T-cell (primary cell): ENCODE results near the gene RPS27L. TPM values are rescaled to one million over a fixed set of nuclear protein-coding genes. Genes with fewer than 3 reads are reported as not detected.

Experiments
- ATAC-seq, 4 experiments: fragments of 200-7000 bp in 3 of 4; fragments of 150-1000 bp in 1 of 4; cut with Tn5 transposase; replicated peaks in 1 of 4; 1 replicate in 3 of 4; 2 replicates in 1 of 4; pipeline ENCODE4 v1.10.0; 2021; ENCODE audit warnings: moderate library complexity in 3 of 4, mild to moderate bottlenecking in 2 of 4, moderate number of reproducible peaks in 1 of 4
- CTCF ChIA-PET, 2 donors: fragments of 300-600 bp; sonication (Branson Sonifier 250); formaldehyde crosslinking; loops; one replicate each; lab custom pipeline; 2022; ENCODE audit warnings: antibody characterized with exemption in 2 of 2; lab: Charles Lee
- POLR2A ChIA-PET, 2 donors: fragments of 300-600 bp; sonication (Branson Sonifier 250); formaldehyde crosslinking; loops; one replicate each; lab custom pipeline; 2022; ENCODE audit warnings: antibody characterized with exemption in 2 of 2; lab: Charles Lee
- DNase-seq, 35 experiments: peaks; one replicate each; pipeline versions ENCODE4 v3.0.0 to v3.0.0-alpha.2; 2013 to 2023
- H3K27ac ChIP-seq: one replicate; pipeline ENCODE4 v1.5.1; 2013; ENCODE audit warnings: low read length
- H3K27me3 ChIP-seq, 2 experiments: replicated peaks in 1 of 2; 1 replicate in 1 of 2; 2 replicates in 1 of 2; pipeline versions ENCODE4 v1.6.1 to v1.7.0; 2013; ENCODE audit warnings: low read length in 1 of 2, mixed read lengths in 1 of 2; ENCODE audit not compliant: control insufficient read depth in 2 of 2, insufficient read depth in 2 of 2; ENCODE audit errors: extremely low read depth in 1 of 2
- H3K36me3 ChIP-seq, 2 donors: 1 replicate in 1 of 2; 2 replicates in 1 of 2; pipeline versions ENCODE4 v1.6.1 to v1.7.0; 2013; ENCODE audit warnings: low read length in 1 of 2; ENCODE audit not compliant: control insufficient read depth in 2 of 2, insufficient read depth in 1 of 2; ENCODE audit errors: extremely low read depth in 1 of 2
- H3K4me1 ChIP-seq, 2 experiments: 1 replicate in 1 of 2; 2 replicates in 1 of 2; pipeline versions ENCODE4 v1.6.1 to v1.7.0; 2013; ENCODE audit warnings: low read length in 2 of 2, mixed read lengths in 1 of 2; ENCODE audit not compliant: insufficient read depth in 2 of 2, control insufficient read depth in 1 of 2; ENCODE audit errors: extremely low read depth in 1 of 2
- H3K4me3 ChIP-seq, 2 donors: 1 replicate in 1 of 2; 2 replicates in 1 of 2; pipeline versions ENCODE4 v1.5.1 to v1.7.0; 2013; ENCODE audit warnings: mild to moderate bottlenecking in 2 of 2, low read length in 1 of 2, moderate library complexity in 1 of 2; ENCODE audit not compliant: control insufficient read depth in 1 of 2; ENCODE audit errors: extremely low read depth in 1 of 2
- H3K9me3 ChIP-seq: 2 replicates; pipeline ENCODE4 v1.7.0; 2013
- H3K27ac Mint-ChIP-seq, 2 donors: one replicate each; pipeline ENCODE4 v1.8.0; 2020 to 2021; ENCODE audit warnings: mild to moderate bottlenecking in 2 of 2, mixed read lengths in 2 of 2
- H3K27me3 Mint-ChIP-seq, 2 donors: one replicate each; pipeline ENCODE4 v1.8.0; 2021 to 2022; ENCODE audit warnings: mixed read lengths in 2 of 2
- H3K36me3 Mint-ChIP-seq: one replicate; pipeline ENCODE4 v1.8.0; 2021; ENCODE audit warnings: mixed read lengths
- H3K4me1 Mint-ChIP-seq, 3 donors: one replicate each; pipeline ENCODE4 v1.8.0; 2020 to 2022; ENCODE audit warnings: mixed read lengths in 3 of 3, mild to moderate bottlenecking in 1 of 3
- H3K4me3 Mint-ChIP-seq, 3 donors: one replicate each; pipeline ENCODE4 v1.8.0; 2020 to 2022; ENCODE audit warnings: mild to moderate bottlenecking in 3 of 3, mixed read lengths in 3 of 3, moderate library complexity in 3 of 3
- H3K9me3 Mint-ChIP-seq, 3 donors: one replicate each; pipeline ENCODE4 v1.8.0; 2020 to 2022; ENCODE audit warnings: mixed read lengths in 3 of 3
- WGBS: methylation state at CpG from one replicate; pipeline ENCODE4 v1.1.5; 2013; ENCODE audit warnings: missing lambda C conversion rate; ENCODE audit not compliant: insufficient coverage; 5-methylcytosine and 5-hydroxymethylcytosine counted together
- total RNA-seq, 35 experiments: library from RNA in 6 of 35; stranded (reverse) in 6 of 35; fragments of 120-200 nt in 1 of 35; gene quantifications; one replicate each; pipeline versions ENCODE4 v1.2.1 to v1.2.4 and lab custom pipeline; 2013 to 2026

The RPS27L gene
- total RNA-seq, 5 donors from 2014 or later (not counting 1 experiment from before 2014, with no cell fraction given), result 48.3 to 123 (median 106) TPM

DNA sequence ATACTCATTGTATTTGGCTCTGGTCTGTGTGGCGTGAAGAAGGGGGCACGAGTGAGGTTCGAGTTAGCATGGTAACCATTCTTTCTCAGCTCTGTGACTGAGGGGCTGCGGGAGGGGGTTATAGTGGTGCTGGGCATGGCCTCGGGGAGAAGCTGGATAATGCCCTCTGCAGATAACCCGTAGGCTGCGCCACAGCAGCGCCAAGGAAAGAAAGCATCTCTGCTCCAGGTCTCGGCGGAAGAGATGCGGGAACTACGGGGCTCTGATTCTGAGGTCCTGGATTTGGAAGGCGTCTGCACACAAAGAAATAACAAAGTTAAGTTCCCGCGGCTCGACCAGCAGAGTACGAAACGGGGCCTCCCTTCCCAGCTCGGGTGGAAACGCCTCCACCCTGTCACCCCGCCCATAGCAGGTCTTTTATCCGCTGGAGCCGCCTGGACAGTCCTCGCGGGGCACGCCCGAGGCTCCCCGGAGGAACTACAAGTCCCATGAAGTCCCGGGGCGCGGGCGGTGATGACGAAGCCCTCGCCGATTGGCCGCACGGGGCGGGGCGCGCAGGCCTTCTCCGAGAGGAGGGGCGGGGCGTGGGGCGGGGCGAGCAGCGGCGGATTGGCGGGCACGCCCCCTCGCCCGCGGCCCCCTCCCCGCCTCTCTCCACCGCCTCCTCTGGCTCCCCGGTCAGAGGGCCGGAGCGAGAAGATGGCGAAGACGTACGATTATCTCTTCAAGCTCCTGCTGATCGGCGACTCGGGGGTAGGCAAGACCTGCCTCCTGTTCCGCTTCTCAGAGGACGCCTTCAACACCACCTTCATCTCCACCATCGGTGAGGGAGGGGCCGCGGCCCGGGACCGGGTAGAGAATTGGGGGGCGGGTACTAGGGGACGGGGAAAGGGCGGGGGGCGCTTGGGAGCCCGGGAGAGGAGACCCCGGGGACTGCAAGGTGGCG is 31.9 kb upstream of the RPS27L start, which contains the start of gene RAB8B:
Gene RAB8B, plus strand, starts transcription at position 681 of the 946 bp plus-strand sequence. Its CDS starts 19 bp downstream, at position 700.
- Histone ChIP-seq H3K27me3 (no peaks in the 10 kb centered on the region), H3K4me1 (peaks cover 29 to 31% of the 10 kb centered on the region in 2 experiments), H3K9me3 (no peaks in the 10 kb centered on the region), H3K36me3 (no peaks in the 10 kb centered on the region), H3K4me3 (peak within 1 kb of the TSS; percentile 88 to 93), H3K27ac (peak within 1 kb of the TSS; percentile 95)
- Mint-ChIP-seq H3K27me3 (no peaks in the 10 kb centered on the region), H3K36me3 (no peaks in the 10 kb centered on the region), H3K9me3 (no peaks in the 10 kb centered on the region), H3K4me1 (peaks cover 47 to 53% (median 50%) of the 10 kb centered on the region in 3 donors), H3K4me3 (peak within 1 kb of the TSS; percentile 92 to 97 (median 92)), H3K27ac (peak within 1 kb of the TSS; percentile 93 to 95)
- POLR2A ChIA-PET, result interaction anchor here (0.7 kb wide), 2 partner anchors 43 to 77 kb away, joined by 3 to 5 read pairs; no protein-coding TSS in a partner anchor
- peak; percentile 89 to 99 (median 95) for DNase-seq
- WGBS, result 1% methylated on average over 48 of the region's 77 CpGs
- CTCF ChIA-PET, result interaction anchor here in 1 of 2 donors (0.5 kb wide), 1 partner anchor 92 kb away, joined by 6 read pairs; no protein-coding TSS in a partner anchor
- ATAC-seq, result peak; percentile 75 to 87 (median 82)

DNA sequence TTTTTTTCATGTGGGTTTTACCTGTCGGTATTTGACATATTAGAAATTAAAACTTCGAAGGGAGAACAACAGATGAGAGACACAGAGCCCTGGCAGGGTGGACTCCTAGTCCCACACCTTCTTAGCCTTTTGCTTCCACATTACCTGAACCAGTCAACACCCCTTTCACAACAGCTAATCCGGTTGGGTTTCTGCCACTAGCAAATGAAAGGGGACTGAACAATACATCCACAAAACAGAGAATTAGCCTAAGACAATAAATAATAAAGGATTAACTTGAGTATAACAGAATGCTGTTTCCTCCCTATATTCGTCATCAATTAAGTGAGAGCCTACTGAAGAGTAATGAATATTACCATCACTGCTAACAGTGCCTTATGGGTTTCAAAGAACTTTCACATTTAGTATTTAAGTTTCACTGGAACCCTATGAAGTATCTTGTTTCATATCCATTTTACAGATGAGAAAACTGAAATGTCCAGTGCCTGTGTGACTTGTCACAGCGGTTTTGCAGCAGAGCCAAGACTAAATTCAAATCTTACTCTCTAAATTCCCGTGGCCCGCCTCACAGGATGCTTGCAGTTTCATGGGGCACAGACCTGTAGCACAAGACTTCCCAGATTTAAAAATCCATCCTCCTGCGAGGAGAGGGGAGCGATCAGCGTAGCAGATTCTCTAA is 31.1 kb upstream of the RPS27L start:
- H3K27ac ChIP-seq, result no peak overlapping the region
- Mint-ChIP-seq H3K27me3 (no peaks in the 10 kb centered on the region), H3K27ac (peak overlapping the region; percentile 93 to 95), H3K36me3 (no peaks in the 10 kb centered on the region), H3K4me3 (peak overlapping the region; percentile 92 to 97 (median 92)), H3K4me1 (peaks cover 40 to 46% (median 41%) of the 10 kb centered on the region in 3 donors), H3K9me3 (no peaks in the 10 kb centered on the region)
- DNase-seq (no peak), ATAC-seq (no peak)
- WGBS, result 13% methylated on average over 3 of the region's 10 CpGs
- ChIA-PET POLR2A (interaction anchor here (0.6 to 0.7 kb wide), 3 partner anchors 9 to 233 kb away, joined by 3 to 7 read pairs (median 6); no protein-coding TSS in a partner anchor), CTCF (interaction anchor here (0.5 to 0.6 kb wide), 2 partner anchors 70 to 93 kb away, joined by 6 to 10 read pairs; no protein-coding TSS in a partner anchor)
- H3K4me3 ChIP-seq, result peak overlapping the region; percentile 88 to 93
- no peaks in the 10 kb centered on the region for H3K9me3 ChIP-seq
- no peaks in the 10 kb centered on the region for H3K36me3 ChIP-seq
- no peaks in the 10 kb centered on the region for H3K27me3 ChIP-seq
- peaks cover 24 to 28% of the 10 kb centered on the region in 2 experiments for H3K4me1 ChIP-seq

- POLR2A ChIA-PET, result interaction anchor here (0.6 to 0.7 kb wide), 3 partner anchors 10 to 233 kb away, joined by 3 to 7 read pairs (median 6); no protein-coding TSS in a partner anchor
These were observed 30.4 kb upstream of the RPS27L start for GRCh38 chr15:63187589-63188226.

GRCh38 chr15:63186065-63186464 is 28.8 kb upstream of the RPS27L start:
- no peaks in the 10 kb centered on the region for H3K27me3 ChIP-seq
- no peak overlapping the region for H3K27ac ChIP-seq
- H3K9me3 ChIP-seq, result no peaks in the 10 kb centered on the region
- Mint-ChIP-seq H3K4me3 (no peak overlapping the region), H3K27me3 (no peaks in the 10 kb centered on the region), H3K9me3 (no peaks in the 10 kb centered on the region), H3K27ac (no peak overlapping the region), H3K36me3 (no peaks in the 10 kb centered on the region), H3K4me1 (peaks cover 18 to 23% (median 21%) of the 10 kb centered on the region in 3 donors)
- peaks cover 6 to 10% of the 10 kb centered on the region in 2 experiments for H3K4me1 ChIP-seq
- ChIA-PET POLR2A (interaction anchor here in 1 of 2 donors (0.6 kb wide), 1 partner anchor 1137 kb away, joined by 4 read pairs; no protein-coding TSS in a partner anchor), CTCF (no interaction called here)
- no CpG with 5 or more reads among the region's 2 CpGs for WGBS
- H3K4me3 ChIP-seq, result no peak overlapping the region
- H3K36me3 ChIP-seq, result no peaks in the 10 kb centered on the region
- ATAC-seq (no peak), DNase-seq (no peak)

More at GRCh38 chr15:63187589-63188226, 30.4 kb upstream of the RPS27L start:
- no peak for DNase-seq
- Mint-ChIP-seq H3K9me3 (no peaks in the 10 kb centered on the region), H3K4me1 (peaks cover 34 to 40% (median 35%) of the 10 kb centered on the region in 3 donors), H3K36me3 (no peaks in the 10 kb centered on the region), H3K4me3 (peak overlapping the region; percentile 92 to 97 (median 92)), H3K27me3 (no peaks in the 10 kb centered on the region), H3K27ac (no peak overlapping the region)
- CTCF ChIA-PET, result interaction anchor here in 1 of 2 donors (0.6 kb wide), 1 partner anchor 69 kb away, joined by 10 read pairs; no protein-coding TSS in a partner anchor
- Histone ChIP-seq H3K27me3 (no peaks in the 10 kb centered on the region), H3K27ac (no peak overlapping the region), H3K4me1 (peaks cover 17 to 21% of the 10 kb centered on the region in 2 experiments), H3K4me3 (no peak overlapping the region), H3K36me3 (no peaks in the 10 kb centered on the region), H3K9me3 (no peaks in the 10 kb centered on the region)
- WGBS, result 100% methylated on average over 3 of the region's 5 CpGs
- no peak for ATAC-seq

GRCh38 chr15:63185206-63185605 is 27.9 kb upstream of the RPS27L start:
- H3K9me3 Mint-ChIP-seq, result no peaks in the 10 kb centered on the region
- no peak for ATAC-seq
- no peak for DNase-seq
- no peak overlapping the region for H3K27ac Mint-ChIP-seq
- H3K27me3 Mint-ChIP-seq, result no peaks in the 10 kb centered on the region
- Histone ChIP-seq H3K9me3 (no peaks in the 10 kb centered on the region), H3K4me1 (peaks cover 4 to 6% of the 10 kb centered on the region in 2 experiments), H3K36me3 (no peaks in the 10 kb centered on the region), H3K27ac (no peak overlapping the region), H3K4me3 (no peak overlapping the region), H3K27me3 (no peaks in the 10 kb centered on the region)
- H3K4me3 Mint-ChIP-seq, result no peak overlapping the region
- CTCF ChIA-PET, result interaction anchor here (0.6 to 1.8 kb wide), 2 partner anchors 54 to 218 kb away, joined by 5 to 6 read pairs; no protein-coding TSS in a partner anchor
- H3K36me3 Mint-ChIP-seq, result no peaks in the 10 kb centered on the region
- peaks cover 9 to 14% (median 12%) of the 10 kb centered on the region in 3 donors for H3K4me1 Mint-ChIP-seq
- WGBS, result 85% methylated on average over 2 of the region's 2 CpGs
- POLR2A ChIA-PET, result no interaction called here
